HG02981 (cell line): ENCODE data around the gene UBE2E2.
A peak's percentile ranks its signal among the peaks of the same experiment; 100 is the strongest.

Source experiments
- ATAC-seq: cut with Tn5 transposase; IDR thresholded peaks from one replicate; pipeline ENCODE4 v1.9.1; 2021; ENCODE audit warnings: mild to moderate bottlenecking, moderate library complexity; ENCODE audit not compliant: unreplicated experiment

The UBE2E2 gene

GRCh38 chr3:23377928-23378672 is 175.0 kb downstream of the UBE2E2 start:
- no peak for ATAC-seq

GRCh38 chr3:23383875-23384274 is 180.7 kb downstream of the UBE2E2 start:
- ATAC-seq: no peak

GRCh38 chr3:23385327-23385726 is 182.2 kb downstream of the UBE2E2 start:
- ATAC-seq: no peak

DNA sequence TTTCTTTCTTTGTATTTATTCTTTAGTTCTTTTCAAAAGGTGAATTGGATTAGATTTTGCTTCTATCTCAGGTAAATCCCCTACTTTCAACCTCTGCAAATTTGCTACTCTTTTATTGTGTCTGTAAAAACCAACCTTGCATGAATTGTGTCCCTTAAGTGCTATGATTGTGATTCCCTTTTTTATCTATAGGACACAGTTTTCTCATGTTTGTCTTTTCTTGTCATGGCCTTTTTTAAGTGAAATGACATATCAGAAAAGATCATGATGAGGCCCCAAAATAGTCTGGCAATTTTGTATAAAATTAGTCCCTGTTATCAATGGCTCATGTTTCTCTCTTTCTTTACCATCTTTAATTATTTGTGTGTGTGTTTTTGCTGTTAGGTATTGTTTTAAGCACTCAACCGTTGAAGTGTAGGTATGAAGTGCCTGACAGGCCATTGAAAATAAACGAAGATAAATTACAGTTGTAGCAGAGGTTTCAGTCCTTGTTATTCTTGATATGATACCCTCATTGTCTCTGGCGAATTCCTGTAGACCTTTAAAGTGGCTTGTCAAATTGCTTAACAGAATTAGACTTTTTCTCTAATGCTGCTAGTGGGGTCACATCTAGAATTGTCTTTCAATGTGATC is 184.3 kb downstream of the UBE2E2 start:
- no peak for ATAC-seq

- ATAC-seq: no peak
These were observed 186.0 kb downstream of the UBE2E2 start for GRCh38 chr3:23389089-23389488.

DNA sequence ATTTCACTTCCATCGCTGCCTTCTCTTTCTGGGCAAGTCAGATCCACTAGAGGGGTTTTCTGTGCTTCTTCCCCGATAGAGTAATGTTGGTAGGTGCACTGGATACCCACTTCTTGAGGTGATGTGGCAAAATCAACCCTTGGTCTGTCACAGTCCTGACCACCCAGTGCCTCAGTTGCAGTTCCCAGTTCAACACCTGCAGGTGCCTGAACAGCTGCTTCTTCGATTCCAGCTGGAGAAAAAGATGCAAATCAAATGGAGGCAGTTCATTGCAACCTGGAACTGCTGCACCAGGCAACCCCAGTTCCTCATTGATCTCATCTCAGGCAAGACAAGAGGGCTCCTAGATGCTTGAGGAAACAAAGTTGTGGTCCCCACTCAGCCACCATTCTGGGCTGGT is 186.6 kb downstream of the UBE2E2 start:
- peak; percentile 68 for ATAC-seq

- ATAC-seq: no peak
These were observed 187.3 kb downstream of the UBE2E2 start for GRCh38 chr3:23390446-23390845.

DNA sequence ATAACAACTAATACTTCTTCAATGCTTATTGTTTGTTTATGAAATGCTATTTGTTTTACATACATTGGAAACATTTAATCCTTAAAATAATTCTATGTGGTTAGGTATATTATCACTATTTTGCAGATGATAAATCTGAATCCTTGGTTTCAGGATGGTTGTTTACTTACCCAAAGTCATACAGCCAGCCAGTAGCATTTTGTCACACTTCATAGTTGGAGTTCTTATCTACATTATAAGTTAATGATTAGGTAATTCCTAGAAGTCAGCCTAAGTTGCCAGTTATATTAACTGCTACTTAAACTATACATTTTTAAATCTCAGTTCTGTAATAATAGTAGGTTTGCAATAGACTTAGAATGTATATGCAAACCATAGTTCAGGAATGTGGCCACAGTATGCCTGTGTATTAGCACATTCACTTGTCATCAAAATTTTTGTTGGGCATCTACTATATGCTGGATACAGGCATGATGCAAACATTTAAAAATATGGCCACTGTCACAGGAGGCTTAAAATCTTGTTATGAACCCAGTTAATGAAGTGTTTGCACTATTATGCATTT is 187.9 kb downstream of the UBE2E2 start:
- no peak for ATAC-seq

DNA sequence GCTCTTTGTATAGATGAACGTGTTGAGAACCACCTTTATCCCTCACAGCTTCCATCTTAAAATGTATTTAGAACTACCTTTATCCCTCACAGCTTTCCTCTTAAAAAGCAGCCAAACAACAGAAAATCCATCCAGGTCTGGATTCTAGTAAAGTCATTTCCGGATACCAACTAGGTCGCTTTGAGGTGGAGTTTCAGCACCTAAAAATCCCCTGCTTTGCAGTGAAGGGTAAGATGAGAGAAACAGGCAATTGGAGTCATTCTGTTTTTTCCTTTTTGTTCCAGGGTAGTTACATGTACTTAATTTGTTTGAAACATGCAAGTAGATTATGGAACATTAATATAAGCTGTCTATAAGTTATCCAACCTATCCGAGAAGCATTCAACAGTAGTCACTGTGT is 192.0 kb downstream of the UBE2E2 start:
- no peak for ATAC-seq

DNA sequence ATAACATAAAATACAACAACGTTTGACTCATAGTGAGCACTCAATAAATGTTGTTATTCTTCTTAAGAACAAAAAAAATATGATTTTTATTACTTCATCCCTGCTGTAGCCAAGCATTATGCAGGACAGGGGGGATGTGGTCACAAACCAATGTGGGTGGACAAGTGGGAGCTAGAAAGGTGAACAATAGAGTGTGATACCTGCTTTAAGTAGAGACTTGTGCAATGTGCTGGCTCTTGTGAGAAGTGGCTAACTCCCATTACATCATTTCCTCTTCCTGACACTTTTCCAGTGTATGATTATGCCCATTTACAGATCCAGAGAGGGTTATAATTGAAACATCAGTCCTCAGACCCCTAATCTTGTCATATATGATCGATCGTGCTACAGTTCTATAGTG is 193.6 kb downstream of the UBE2E2 start:
- ATAC-seq: no peak

DNA sequence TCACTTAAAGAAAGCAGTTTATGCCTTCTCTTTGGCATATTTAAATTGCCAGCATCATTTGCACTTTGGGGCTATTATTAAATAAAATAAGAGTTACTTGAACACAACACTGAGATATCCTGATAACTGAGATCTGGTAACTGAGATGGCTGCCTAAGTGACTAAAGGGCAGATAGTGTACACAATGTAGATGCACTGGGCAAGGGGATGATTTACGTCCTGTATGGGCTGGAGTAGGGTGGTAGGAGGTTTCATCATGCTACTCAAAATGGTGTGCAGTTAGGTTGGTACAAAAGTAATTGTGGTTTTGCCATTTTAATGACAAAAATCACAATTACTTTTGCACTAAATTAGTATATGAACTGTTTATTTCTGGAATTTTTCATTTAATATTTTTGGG is 196.1 kb downstream of the UBE2E2 start:
- ATAC-seq: no peak

DNA sequence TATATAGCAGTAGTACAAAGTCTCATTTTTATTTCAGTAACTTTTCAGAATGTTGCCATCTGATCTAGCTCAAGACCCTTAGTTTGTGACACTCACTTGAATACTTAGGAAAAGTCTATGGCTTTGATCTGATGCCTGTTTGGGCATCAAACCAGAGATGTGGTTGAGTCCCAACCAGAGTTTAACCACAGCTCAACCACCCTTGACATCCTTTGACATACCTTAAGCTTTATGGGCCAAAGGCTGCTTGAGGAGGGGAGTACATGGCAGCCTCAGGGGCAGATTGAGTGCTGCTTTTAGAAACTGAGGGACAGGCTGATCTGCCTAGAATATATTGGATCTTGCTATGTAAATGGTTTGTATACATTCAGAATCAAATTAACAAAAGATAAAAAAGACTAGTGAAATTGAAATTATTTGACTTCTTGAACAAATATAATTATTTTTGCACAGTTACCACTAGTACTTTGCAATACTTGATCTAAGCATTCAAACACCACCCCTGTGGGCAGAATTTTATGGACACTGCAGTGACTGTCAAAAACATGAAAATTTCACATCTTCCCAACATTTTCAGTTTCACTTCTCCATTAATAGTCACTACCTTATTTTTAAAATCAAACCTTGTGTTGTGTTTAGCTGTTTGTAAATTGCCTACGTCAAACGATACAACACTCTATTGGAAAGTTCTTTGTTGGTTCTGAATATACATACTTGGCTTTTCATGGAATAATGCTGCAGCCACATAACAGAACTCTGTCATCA is 199.8 kb downstream of the UBE2E2 start:
- ATAC-seq: no peak

DNA sequence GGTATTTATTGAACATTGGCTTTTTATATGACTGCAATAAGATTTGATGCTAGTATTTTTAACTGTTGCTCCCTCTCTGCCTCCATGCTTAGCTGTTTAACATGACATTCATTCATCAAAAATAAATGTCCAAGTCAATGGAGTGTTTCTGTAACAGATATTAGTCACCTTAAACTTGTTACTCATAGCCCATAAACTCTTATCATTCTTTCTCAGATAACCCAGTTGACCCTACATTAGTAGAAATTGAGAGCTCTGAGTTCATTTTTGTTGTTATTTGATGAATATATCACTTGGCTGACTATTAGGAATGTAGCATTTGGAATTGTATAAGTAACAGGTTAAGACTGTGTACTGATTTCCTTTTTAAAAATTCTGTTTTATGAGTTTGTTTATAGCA is 201.1 kb downstream of the UBE2E2 start:
- no peak for ATAC-seq

- peak; percentile 63 for ATAC-seq
These were observed 202.0 kb downstream of the UBE2E2 start for GRCh38 chr3:23405081-23405480.

- no peak for ATAC-seq
These were observed 203.5 kb downstream of the UBE2E2 start for GRCh38 chr3:23406601-23407000.

DNA sequence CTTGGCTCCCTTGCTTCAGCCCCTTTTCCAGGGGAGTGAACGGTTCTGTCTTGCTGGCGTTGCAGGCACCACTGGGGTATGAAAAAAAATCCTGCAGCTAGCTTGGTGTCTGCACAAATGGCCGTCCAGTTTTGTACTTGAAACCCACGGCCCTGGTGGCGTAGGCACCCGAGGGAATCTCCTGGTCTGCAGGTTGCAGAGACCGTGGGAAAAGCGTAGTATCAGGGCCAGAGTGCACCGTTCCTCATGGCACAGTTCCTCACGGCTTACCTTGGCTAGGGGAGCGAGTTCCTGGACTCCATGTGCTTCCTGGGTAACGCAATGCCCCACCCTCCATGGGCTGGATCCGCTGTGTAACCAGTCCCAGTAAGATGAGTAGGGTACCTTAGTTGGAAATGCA is 214.9 kb downstream of the UBE2E2 start:
- ATAC-seq: no peak

GRCh38 chr3:23421811-23422516 is 218.8 kb downstream of the UBE2E2 start:
- peak; percentile 38 for ATAC-seq

GRCh38 chr3:23422517-23422851 is 219.4 kb downstream of the UBE2E2 start:
- ATAC-seq: peak; percentile 69

GRCh38 chr3:23425410-23425809 is 222.3 kb downstream of the UBE2E2 start:
- ATAC-seq: no peak

GRCh38 chr3:23430781-23431398 is 227.8 kb downstream of the UBE2E2 start:
- no peak for ATAC-seq

GRCh38 chr3:23431764-23432163 is 228.6 kb downstream of the UBE2E2 start:
- ATAC-seq: no peak
